NCI-H226 (cell line): ENCODE results near the gene FUS.
"Not testable (repeated sequence)": the region's sequence is repeated elsewhere in the genome, so short reads cannot be mapped to it uniquely, and the experiment has no call there.

Experiments used
- DNase-seq: peaks from one replicate; pipeline ENCODE4 v3.0.0-alpha.2; 2015

The FUS gene

GRCh38 chr16:31179747-31180459 lies at the start of gene FUS:
Gene FUS (plus strand): TSS chr16:31180139. CDS start chr16:31180215, 76 bp downstream.
- peak; percentile 68 for DNase-seq

- DNase-seq = no peak
Measured at GRCh38 chr16:31130336-31130891, 49.5 kb upstream of the FUS start.

GRCh38 chr16:31130899-31131298 lies 49.0 kb upstream of the FUS start:
- DNase-seq = no peak

GRCh38 chr16:31131416-31131815 lies 48.5 kb upstream of the FUS start:
- DNase-seq = no peak

GRCh38 chr16:31131841-31132271 lies 48.1 kb upstream of the FUS start:
- no peak for DNase-seq

- DNase-seq = no peak
Measured at GRCh38 chr16:31132303-31132979, 47.5 kb upstream of the FUS start.

- DNase-seq = no peak
Measured at GRCh38 chr16:31133046-31133501, 46.9 kb upstream of the FUS start.

GRCh38 chr16:31134091-31134571 lies 45.8 kb upstream of the FUS start:
- no peak for DNase-seq

- no peak for DNase-seq
Measured at GRCh38 chr16:31134625-31135534, 45.1 kb upstream of the FUS start.

- peak; percentile 48 for DNase-seq
Measured at GRCh38 chr16:31135535-31136286, 44.2 kb upstream of the FUS start, which contains the start of gene PRSS8. Gene PRSS8 (minus strand): TSS chr16:31135727. CDS start chr16:31135498, 229 bp downstream.

- DNase-seq = no peak
Measured at GRCh38 chr16:31136287-31136662, 43.7 kb upstream of the FUS start.

GRCh38 chr16:31136822-31137499 lies 43.0 kb upstream of the FUS start:
- not testable (repeated sequence) for DNase-seq

- peak; percentile 88 for DNase-seq
Measured at GRCh38 chr16:31138621-31139578, 41.0 kb upstream of the FUS start.

GRCh38 chr16:31141071-31141469 lies 38.9 kb upstream of the FUS start:
- DNase-seq = not testable (repeated sequence)

- DNase-seq = no peak
Measured at GRCh38 chr16:31141489-31142108, 38.3 kb upstream of the FUS start.

GRCh38 chr16:31142109-31143010 lies 37.6 kb upstream of the FUS start:
- DNase-seq = peak; percentile 95

- DNase-seq = no peak
Measured at GRCh38 chr16:31143011-31143693, 36.8 kb upstream of the FUS start.

GRCh38 chr16:31143694-31144148 lies 36.2 kb upstream of the FUS start:
- DNase-seq = no peak
